GM18505 (cell line): Measurements from ENCODE around the gene LILRB5.
"Not testable (repeated sequence)": the region's sequence is repeated elsewhere in the genome, so short reads cannot be mapped to it uniquely, and the experiment has no call there.

Experiments used
- ATAC-seq: cut with Tn5 transposase; IDR thresholded peaks from one replicate; pipeline ENCODE4 v1.9.1; 2021; ENCODE audit not compliant: unreplicated experiment
- POLR2A ChIP-seq: IDR thresholded peaks from 4 replicates; pipeline ENCODE4 v1.6.1; 2011; ENCODE audit warnings: borderline replicate concordance; ENCODE audit not compliant: insufficient read depth, insufficient read length; ENCODE audit errors: extremely low read depth

LILRB5 gene

DNA sequence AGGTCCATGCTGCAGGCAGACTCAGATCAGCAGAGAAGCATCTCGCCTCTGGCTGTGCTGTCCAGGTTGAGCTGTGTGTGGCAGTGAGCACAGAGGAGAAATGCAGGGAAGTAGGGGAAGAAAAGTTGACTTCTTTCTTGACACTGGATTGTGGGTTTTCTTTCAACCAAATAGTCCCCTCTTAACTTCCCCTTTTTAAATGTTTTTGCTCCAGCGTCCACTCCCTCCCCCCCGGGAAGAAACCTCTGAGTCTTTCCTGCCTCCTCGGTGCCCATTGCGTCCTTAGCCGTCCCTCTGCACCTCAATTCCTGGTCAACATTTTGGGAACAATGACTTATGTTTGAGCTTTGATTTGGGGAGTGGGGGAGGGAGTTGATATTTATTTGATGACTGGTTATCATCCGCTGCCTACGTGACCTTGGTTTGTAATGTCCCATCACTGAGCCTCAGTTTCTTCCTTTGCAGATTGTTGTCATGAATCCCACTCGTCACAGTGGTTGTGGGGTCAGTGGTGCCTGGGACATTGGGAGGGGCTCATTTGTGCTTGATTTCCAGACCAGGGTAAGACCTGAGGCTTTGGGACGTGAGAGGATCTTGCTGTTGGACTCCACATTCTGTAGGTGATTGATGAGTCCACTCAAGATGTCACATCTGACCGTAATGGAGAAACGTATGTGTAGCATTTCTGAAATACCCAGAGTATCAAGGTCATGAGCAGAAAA, 24.1 kb upstream of the LILRB5 start, which contains the start of gene LILRB2:
Gene LILRB2, minus strand, starts transcription at position 104 of the 722 bp plus-strand sequence. CDS start 614 bp downstream, outside the sequence.
- no peak for ATAC-seq
- no peak for TF ChIP-seq POLR2A

- ATAC-seq: not testable (repeated sequence)
Observed at GRCh38 chr19:54280441-54280840, 23.4 kb upstream of the LILRB5 start.

- ATAC-seq: not testable (repeated sequence)
Observed at GRCh38 chr19:54280025-54280424, 23.0 kb upstream of the LILRB5 start.

DNA sequence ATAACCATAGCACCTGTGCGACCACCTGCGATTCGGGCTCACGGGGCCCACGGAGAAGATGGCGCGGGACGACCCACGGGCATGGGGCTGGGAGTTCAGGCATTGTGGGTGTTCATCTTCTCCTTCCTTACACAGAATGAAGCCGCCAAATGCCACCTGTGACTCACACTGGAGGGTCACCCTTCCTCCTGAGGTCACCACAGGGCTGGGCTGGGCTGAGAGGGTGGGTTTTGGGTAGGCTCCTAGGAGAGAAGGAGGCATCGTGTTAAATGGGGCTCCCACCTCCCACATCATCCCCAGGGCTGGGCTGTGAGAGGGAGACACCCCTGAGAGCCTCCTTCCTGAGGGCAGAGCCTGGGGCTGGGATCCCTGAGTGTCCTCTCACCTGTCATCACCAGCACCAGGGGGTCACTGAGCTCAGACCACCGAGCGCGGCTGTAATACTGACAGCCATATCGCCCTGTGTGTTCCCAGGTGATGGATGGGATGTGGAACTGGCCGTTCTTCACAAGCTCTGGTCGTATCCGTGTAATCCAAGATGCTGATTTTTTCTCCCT, 22.4 kb upstream of the LILRB5 start:
- TF ChIP-seq POLR2A: no peak
- ATAC-seq: no peak

GRCh38 chr19:54278571-54279195, 21.6 kb upstream of the LILRB5 start:
- not testable (repeated sequence) for ATAC-seq

DNA sequence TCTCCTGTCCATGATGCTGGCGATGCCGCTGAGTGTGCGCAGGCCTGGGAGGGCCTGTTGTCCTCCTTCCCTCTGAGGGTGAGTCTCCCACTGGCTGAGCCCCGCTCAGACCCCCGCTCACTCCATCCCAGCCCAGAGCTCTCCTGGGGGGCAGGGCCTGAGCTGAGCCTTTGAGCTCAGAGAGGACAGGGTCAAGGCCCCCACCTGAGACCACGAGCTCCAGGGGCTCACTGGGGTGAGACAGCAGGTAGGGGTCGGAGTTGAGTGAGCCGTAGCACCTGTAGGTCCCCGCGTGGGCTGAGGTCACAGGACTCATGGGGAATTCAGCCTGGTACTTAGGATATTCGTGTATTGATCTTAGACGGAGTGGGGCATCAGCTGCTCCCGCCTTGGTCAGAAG, 21.0 kb upstream of the LILRB5 start:
- not testable (repeated sequence) for ATAC-seq

- ATAC-seq: not testable (repeated sequence)
Observed at GRCh38 chr19:54277111-54277615, 20.1 kb upstream of the LILRB5 start.

- no peak for TF ChIP-seq POLR2A
- ATAC-seq: no peak
Observed at GRCh38 chr19:54275951-54276350, 18.9 kb upstream of the LILRB5 start.

DNA sequence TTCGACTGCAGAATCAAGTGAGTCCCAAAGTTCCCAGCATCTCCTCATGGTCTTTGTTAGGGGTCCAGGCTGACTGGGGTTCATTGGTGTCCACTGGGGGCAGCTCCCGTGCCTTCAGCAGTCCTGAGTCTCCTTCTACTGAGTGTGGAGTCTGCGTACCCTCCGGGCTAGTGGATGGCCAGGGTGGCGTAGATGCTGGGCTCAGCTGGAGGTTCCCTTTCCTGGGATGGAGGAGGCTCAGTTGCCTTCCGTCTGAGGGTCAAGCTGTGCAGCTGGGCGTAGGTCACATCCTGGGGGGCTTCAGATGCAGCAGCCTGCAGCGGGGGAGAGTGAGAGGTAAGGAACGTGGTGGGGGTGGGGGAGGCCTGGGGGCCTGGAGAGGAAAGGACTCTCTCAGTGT, 17.4 kb upstream of the LILRB5 start:
- not testable (repeated sequence) for ATAC-seq

- TF ChIP-seq POLR2A: no peak
- no peak for ATAC-seq
Observed at GRCh38 chr19:54273821-54274220, 16.7 kb upstream of the LILRB5 start.

DNA sequence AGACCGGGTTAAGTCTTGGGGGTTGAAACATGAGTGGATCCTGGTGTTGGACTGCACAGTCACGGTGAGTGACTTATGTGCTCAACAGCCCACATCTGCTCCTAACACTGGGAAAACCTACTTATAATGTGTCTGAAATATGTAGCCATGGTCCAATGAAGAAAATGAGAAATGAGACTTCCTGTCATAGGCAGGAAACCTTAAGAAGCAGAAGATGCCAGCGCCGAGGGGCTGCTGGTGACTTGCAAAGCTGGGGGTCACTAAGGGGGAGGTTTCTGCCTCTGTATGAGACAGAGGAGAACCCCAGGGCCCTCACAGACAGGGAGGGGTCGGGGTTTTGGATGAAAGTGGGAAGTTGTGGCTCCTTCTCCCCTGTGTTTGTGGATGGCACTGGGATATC, 15.1 kb upstream of the LILRB5 start:
- ATAC-seq: not testable (repeated sequence)

GRCh38 chr19:54271587-54271986, 14.5 kb upstream of the LILRB5 start:
- ATAC-seq: not testable (repeated sequence)

GRCh38 chr19:54271106-54271505, 14.0 kb upstream of the LILRB5 start:
- no peak for TF ChIP-seq POLR2A
- ATAC-seq: no peak

DNA sequence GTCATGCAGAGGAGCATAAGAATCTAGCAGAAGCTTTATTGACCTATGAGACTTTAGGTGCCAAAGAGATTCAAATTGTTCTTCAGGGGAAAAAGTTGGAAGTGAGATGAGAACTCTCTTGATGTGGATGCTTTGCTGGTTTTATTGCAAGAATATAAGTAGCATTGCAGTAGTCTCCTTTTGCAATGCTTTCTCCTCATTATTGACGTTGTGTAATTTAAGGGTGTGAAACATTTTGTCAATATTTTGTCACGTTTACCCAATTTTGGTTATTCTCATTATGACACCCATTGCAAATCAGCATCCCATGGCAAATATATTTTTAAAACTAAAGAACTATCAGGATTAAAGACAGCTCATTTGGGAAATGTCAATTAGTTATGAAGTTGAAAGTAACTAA, 11.9 kb upstream of the LILRB5 start:
- no peak for TF ChIP-seq POLR2A

DNA sequence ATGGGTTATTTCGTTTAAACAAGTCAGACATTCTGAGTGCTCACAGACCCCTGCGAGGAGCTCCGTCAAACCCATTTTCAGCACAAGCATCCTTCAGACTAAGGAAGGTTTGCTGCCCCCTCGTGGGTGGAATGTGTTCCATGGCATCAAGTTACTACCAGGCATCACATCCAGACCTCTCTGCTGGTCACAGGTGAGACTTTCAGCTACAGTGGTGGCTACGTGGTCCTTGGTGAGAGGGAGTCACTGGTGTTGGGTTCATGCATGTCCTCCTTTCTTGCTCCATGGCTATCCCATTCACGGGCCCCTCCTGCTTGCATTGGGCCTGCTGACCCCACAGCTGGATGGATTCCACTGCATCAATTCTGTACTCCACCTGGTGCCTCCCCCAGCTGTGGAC, 9.1 kb upstream of the LILRB5 start:
- TF ChIP-seq POLR2A: no peak
- ATAC-seq: no peak

More for the DNA sequence above, 11.9 kb upstream of the LILRB5 start:
- no peak for ATAC-seq
